HFFc6 (cell line): Measurements from ENCODE around the gene CCSER1. TPM values are rescaled to one million over a fixed set of nuclear protein-coding genes. Genes with fewer than 3 reads are reported as not detected.

Experiments used
- DNase-seq: peaks from one replicate; pipeline ENCODE4 v3.0.0-alpha.2; 2018
- H3K27ac Mint-ChIP-seq: 2 replicates; pipeline ENCODE4 v1.8.0; 2020; ENCODE audit warnings: mild to moderate bottlenecking, mixed read lengths
- H3K27me3 Mint-ChIP-seq: 2 replicates; pipeline ENCODE4 v1.8.0; 2021; ENCODE audit warnings: mild to moderate bottlenecking, moderate library complexity, mixed read lengths; ENCODE audit not compliant: insufficient read depth
- H3K36me3 Mint-ChIP-seq: 2 replicates; pipeline ENCODE4 v1.8.0; 2021; ENCODE audit warnings: low read depth, mixed read lengths
- H3K4me1 Mint-ChIP-seq: 2 replicates; pipeline ENCODE4 v1.8.0; 2020; ENCODE audit warnings: low read depth, mixed read lengths
- H3K4me3 Mint-ChIP-seq: 2 replicates; pipeline ENCODE4 v1.8.0; 2020; ENCODE audit warnings: mild to moderate bottlenecking, moderate library complexity, mixed read lengths
- H3K9me3 Mint-ChIP-seq: 2 replicates; pipeline ENCODE4 v1.8.0; 2020; ENCODE audit warnings: mild to moderate bottlenecking, mixed read lengths
- total RNA-seq, 6 experiments: library from RNA; stranded (reverse); fragmentation: NEBNext Ultra II Directional; extraction: Animal tissue kit (Norgen Biotek cat#: 25700); gene quantifications; 2 replicates in 1 of 6; 3 replicates in 5 of 6; pipeline ENCODE4 v1.2.3, GENCODE V29; 2021
- TF ChIP-seq, protein P1 (sequence below): fragments of 200-600 bp; sonication (generic); IDR thresholded peaks from 2 replicates; pipeline ENCODE4 v1.5.0; 2021; ENCODE audit warnings: antibody characterized with exemption, mild to moderate bottlenecking

The CCSER1 gene
- total RNA-seq, 6 experiments from 2014 or later = not detected

DNA sequence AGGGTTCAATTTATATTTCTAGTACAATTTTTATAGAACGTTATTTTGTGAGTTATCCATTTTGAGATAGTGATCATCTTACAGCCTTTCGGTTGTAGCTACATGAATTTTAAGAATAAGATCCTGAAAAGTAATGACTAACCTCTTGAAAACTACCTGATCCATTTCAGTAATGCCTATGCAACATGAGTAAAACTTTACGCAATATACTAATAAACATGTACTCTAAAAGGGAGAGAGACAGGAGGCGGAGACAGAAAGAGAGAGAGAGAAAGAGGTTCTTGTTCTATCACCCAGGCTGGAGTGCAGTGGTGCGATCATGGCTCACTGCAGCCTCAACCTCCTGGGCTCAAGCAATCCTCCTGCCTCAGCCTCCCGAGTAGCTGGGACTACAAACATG, 816.1 kb downstream of the CCSER1 start:
- DNase-seq = no peak
- H3K9me3 Mint-ChIP-seq = peaks cover 22% of the 10 kb centered on the region
- H3K36me3 Mint-ChIP-seq = no peaks in the 10 kb centered on the region
- no peak overlapping the region for H3K27ac Mint-ChIP-seq
- H3K27me3 Mint-ChIP-seq = no peaks in the 10 kb centered on the region
- no peaks in the 10 kb centered on the region for H3K4me1 Mint-ChIP-seq
- TF ChIP-seq, protein P1, sequence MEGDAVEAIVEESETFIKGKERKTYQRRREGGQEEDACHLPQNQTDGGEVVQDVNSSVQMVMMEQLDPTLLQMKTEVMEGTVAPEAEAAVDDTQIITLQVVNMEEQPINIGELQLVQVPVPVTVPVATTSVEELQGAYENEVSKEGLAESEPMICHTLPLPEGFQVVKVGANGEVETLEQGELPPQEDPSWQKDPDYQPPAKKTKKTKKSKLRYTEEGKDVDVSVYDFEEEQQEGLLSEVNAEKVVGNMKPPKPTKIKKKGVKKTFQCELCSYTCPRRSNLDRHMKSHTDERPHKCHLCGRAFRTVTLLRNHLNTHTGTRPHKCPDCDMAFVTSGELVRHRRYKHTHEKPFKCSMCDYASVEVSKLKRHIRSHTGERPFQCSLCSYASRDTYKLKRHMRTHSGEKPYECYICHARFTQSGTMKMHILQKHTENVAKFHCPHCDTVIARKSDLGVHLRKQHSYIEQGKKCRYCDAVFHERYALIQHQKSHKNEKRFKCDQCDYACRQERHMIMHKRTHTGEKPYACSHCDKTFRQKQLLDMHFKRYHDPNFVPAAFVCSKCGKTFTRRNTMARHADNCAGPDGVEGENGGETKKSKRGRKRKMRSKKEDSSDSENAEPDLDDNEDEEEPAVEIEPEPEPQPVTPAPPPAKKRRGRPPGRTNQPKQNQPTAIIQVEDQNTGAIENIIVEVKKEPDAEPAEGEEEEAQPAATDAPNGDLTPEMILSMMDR = no peak
- no peak overlapping the region for H3K4me3 Mint-ChIP-seq

DNA sequence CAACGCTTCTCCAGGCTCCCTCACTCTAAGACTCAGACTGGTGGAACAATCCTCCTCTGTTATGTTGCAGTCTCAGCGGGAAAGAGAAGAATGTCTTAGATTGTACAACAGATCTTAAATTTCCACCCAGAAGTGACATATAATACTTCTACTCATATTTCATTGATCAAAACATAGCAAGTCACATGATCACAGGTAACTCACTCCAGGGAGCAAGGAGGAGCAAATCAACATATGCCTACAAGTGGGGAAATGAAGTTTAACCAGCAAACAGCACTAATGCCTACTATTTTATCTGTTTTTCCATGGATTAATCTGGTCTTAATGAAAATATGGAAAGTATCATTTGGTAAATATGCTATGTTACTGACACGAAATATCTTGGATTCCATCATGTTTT, 819.8 kb downstream of the CCSER1 start:
- H3K27me3 Mint-ChIP-seq = no peaks in the 10 kb centered on the region
- TF ChIP-seq, protein P1 = no peak
- no peak overlapping the region for H3K4me3 Mint-ChIP-seq
- H3K4me1 Mint-ChIP-seq = no peaks in the 10 kb centered on the region
- peaks cover 22% of the 10 kb centered on the region for H3K9me3 Mint-ChIP-seq
- no peak overlapping the region for H3K27ac Mint-ChIP-seq
- H3K36me3 Mint-ChIP-seq = no peaks in the 10 kb centered on the region
- no peak for DNase-seq

DNA sequence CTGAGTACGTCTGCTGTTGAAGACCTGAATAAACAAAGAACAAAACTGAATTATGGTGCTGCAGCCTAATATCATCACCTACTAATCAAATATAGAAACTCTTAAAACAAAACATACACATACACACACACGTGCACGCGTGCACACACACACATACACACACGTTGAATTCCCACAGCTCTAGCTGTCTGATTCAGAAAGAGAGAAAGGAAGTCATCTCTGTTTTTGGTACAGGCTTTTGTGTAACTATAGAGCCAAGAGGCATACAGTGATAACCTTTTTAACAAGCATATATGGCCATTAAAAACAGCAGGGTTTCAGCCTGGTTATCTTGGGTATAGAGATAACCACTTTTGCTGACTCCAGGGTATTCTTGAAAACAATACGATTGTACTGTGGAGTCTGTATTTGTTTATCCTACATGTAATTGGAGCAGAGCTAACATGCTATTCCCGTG, 823.2 kb downstream of the CCSER1 start:
- peaks cover 6% of the 10 kb centered on the region; the same call in 1 of the 2 replicates for H3K9me3 Mint-ChIP-seq
- H3K27me3 Mint-ChIP-seq = no peaks in the 10 kb centered on the region
- DNase-seq = no peak
- H3K4me1 Mint-ChIP-seq = no peaks in the 10 kb centered on the region
- H3K36me3 Mint-ChIP-seq = no peaks in the 10 kb centered on the region
- H3K27ac Mint-ChIP-seq = no peak overlapping the region
- TF ChIP-seq, protein P1 = no peak
- H3K4me3 Mint-ChIP-seq = no peak overlapping the region

DNA sequence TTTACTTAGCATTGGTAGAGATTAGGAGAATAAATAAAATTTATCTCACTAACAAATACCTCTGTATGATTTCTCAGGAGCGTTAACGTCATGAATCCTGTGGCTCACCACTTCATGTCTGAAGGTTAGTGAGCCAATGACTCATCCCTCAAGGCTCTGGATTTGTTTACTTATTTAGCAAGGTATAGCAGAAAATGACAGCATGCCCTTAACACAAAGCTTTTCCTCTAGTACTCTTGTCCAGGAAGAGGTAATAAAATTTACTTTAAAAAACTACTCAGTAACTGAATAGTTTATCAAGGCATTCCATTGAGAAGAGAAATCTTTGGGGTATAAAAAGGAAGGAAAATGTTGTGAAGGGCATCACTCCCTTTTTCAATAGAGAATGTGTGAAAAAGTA, 823.8 kb downstream of the CCSER1 start:
- Mint-ChIP-seq H3K36me3 (no peaks in the 10 kb centered on the region), H3K27ac (no peak overlapping the region), H3K4me3 (no peak overlapping the region), H3K27me3 (no peaks in the 10 kb centered on the region), H3K4me1 (no peaks in the 10 kb centered on the region), H3K9me3 (peaks cover 9% of the 10 kb centered on the region; the same call in 1 of the 2 replicates)
- no peak for DNase-seq
- TF ChIP-seq, protein P1 = no peak

DNA sequence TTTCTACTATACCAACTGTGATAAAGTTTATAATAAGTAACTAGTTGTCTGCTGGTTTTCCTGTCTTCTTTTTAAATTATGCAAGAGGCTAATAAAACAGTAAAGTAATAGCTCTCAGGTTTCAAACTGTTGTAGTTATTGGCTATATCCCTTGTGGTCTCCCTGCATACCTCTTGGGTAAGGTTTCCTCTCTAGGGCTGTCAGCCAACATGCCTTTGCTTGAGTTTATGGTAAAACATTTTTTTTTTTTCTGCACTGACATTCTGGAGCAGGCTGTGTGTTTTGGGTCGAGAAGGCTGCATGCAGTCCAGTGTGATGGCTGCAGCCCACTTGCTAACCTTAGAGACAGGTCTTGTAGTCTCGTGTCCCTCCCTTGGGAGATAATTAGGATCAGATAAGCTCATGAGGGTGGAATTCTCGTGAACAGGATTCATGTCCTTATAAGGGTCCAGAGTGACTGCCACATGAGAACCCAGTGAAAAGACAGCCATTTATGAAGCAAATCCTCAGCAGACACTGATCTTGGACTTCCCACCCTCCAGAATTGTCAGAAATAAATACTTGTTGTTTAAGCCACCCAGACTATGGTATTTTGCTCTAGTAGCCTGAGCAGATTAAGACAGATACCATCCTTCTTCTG, 831.2 kb downstream of the CCSER1 start:
- Mint-ChIP-seq H3K9me3 (peaks cover 19% of the 10 kb centered on the region), H3K4me1 (no peaks in the 10 kb centered on the region), H3K36me3 (no peaks in the 10 kb centered on the region), H3K27me3 (no peaks in the 10 kb centered on the region), H3K4me3 (no peak overlapping the region), H3K27ac (no peak overlapping the region)
- TF ChIP-seq, protein P1 = no peak
- no peak for DNase-seq
